ENCODE measurements around the gene LHX4.
A peak's percentile ranks its signal among the peaks of the same experiment; 100 is the strongest.

LHX4 gene

GRCh38 chr1:180238675-180239074, 8.6 kb downstream of the LHX4 start:
- DNase-seq (ENCODE audit: low read depth, low spot score), result no peak
- Histone ChIP-seq H3K27me3 (ENCODE audit: insufficient read depth, insufficient read length) (peaks cover 88% of the 10 kb centered on the region), H3K4me3 (ENCODE audit: insufficient read length, low read depth) (no peak overlapping the region), H3K4me1 (ENCODE audit: insufficient read depth, insufficient read length) (peaks cover 11% of the 10 kb centered on the region), H3K9me3 (ENCODE audit: insufficient read depth, low read length) (no peaks in the 10 kb centered on the region), H3K9ac (ENCODE audit: insufficient read length, low read depth) (no peak overlapping the region), H3K36me3 (ENCODE audit: insufficient read depth, insufficient read length, low read length) (no peaks in the 10 kb centered on the region)
- TF ChIP-seq ZNF274 (IDR thresholded peaks at IDR 0.05; ENCODE audit: low read depth, low read length), result no peak
- TF ChIP-seq SUZ12 (IDR thresholded peaks at IDR 0.05; ENCODE audit: extremely low read depth, insufficient read depth, insufficient read length), result peak; percentile 4
- TF ChIP-seq YY1 (IDR thresholded peaks at IDR 0.05; ENCODE audit: insufficient read depth, insufficient read length), result no peak

- peaks cover 81% of the 10 kb centered on the region for H3K27me3 ChIP-seq (ENCODE audit: insufficient read depth, insufficient read length)
- no peaks in the 10 kb centered on the region for H3K36me3 ChIP-seq (ENCODE audit: insufficient read depth, insufficient read length, low read length)
- H3K4me1 ChIP-seq (ENCODE audit: insufficient read depth, insufficient read length), result peaks cover 9% of the 10 kb centered on the region
- no peak for DNase-seq (ENCODE audit: low read depth, low spot score)
- H3K9me3 ChIP-seq (ENCODE audit: insufficient read depth, low read length), result no peaks in the 10 kb centered on the region
- H3K4me3 ChIP-seq (ENCODE audit: insufficient read length, low read depth), result no peak overlapping the region
- TF ChIP-seq YY1 (IDR thresholded peaks at IDR 0.05; ENCODE audit: insufficient read depth, insufficient read length) (no peak), SUZ12 (IDR thresholded peaks at IDR 0.05; ENCODE audit: extremely low read depth, insufficient read depth, insufficient read length) (no peak), ZNF274 (IDR thresholded peaks at IDR 0.05; ENCODE audit: low read depth, low read length) (no peak)
- no peak overlapping the region for H3K9ac ChIP-seq (ENCODE audit: insufficient read length, low read depth)
Measured at GRCh38 chr1:180239145-180240096, 9.4 kb downstream of the LHX4 start.

- H3K4me1 ChIP-seq (ENCODE audit: insufficient read depth, insufficient read length), result no peaks in the 10 kb centered on the region
- H3K27me3 ChIP-seq (ENCODE audit: insufficient read depth, insufficient read length), result peaks cover 56% of the 10 kb centered on the region
- no peak for DNase-seq (ENCODE audit: low read depth, low spot score)
- H3K36me3 ChIP-seq (ENCODE audit: insufficient read depth, insufficient read length, low read length), result no peaks in the 10 kb centered on the region
- no peak for TF ChIP-seq YY1 (IDR thresholded peaks at IDR 0.05; ENCODE audit: insufficient read depth, insufficient read length)
- no peak for TF ChIP-seq SUZ12 (IDR thresholded peaks at IDR 0.05; ENCODE audit: extremely low read depth, insufficient read depth, insufficient read length)
- TF ChIP-seq ZNF274 (IDR thresholded peaks at IDR 0.05; ENCODE audit: low read depth, low read length), result no peak
- no peak overlapping the region for H3K9ac ChIP-seq (ENCODE audit: insufficient read length, low read depth)
- H3K9me3 ChIP-seq (ENCODE audit: insufficient read depth, low read length), result no peaks in the 10 kb centered on the region
- H3K4me3 ChIP-seq (ENCODE audit: insufficient read length, low read depth), result no peak overlapping the region
Measured at GRCh38 chr1:180241716-180242544, 11.9 kb downstream of the LHX4 start.

- Histone ChIP-seq H3K36me3 (ENCODE audit: insufficient read depth, insufficient read length, low read length) (no peaks in the 10 kb centered on the region), H3K9me3 (ENCODE audit: insufficient read depth, low read length) (no peaks in the 10 kb centered on the region), H3K9ac (ENCODE audit: insufficient read length, low read depth) (no peak overlapping the region), H3K4me1 (ENCODE audit: insufficient read depth, insufficient read length) (peaks cover 6% of the 10 kb centered on the region), H3K4me3 (ENCODE audit: insufficient read length, low read depth) (no peak overlapping the region), H3K27me3 (ENCODE audit: insufficient read depth, insufficient read length) (peaks cover 42% of the 10 kb centered on the region)
- DNase-seq (ENCODE audit: low read depth, low spot score), result no peak
- TF ChIP-seq SUZ12 (IDR thresholded peaks at IDR 0.05; ENCODE audit: extremely low read depth, insufficient read depth, insufficient read length) (no peak), YY1 (IDR thresholded peaks at IDR 0.05; ENCODE audit: insufficient read depth, insufficient read length) (no peak), ZNF274 (IDR thresholded peaks at IDR 0.05; ENCODE audit: low read depth, low read length) (no peak)
Measured at GRCh38 chr1:180243517-180244221, 13.6 kb downstream of the LHX4 start.

- no peak overlapping the region for H3K4me3 ChIP-seq (ENCODE audit: insufficient read length, low read depth)
- no peak for TF ChIP-seq YY1 (IDR thresholded peaks at IDR 0.05; ENCODE audit: insufficient read depth, insufficient read length)
- TF ChIP-seq SUZ12 (IDR thresholded peaks at IDR 0.05; ENCODE audit: extremely low read depth, insufficient read depth, insufficient read length), result no peak
- no peak for TF ChIP-seq ZNF274 (IDR thresholded peaks at IDR 0.05; ENCODE audit: low read depth, low read length)
- H3K4me1 ChIP-seq (ENCODE audit: insufficient read depth, insufficient read length), result peaks cover 10% of the 10 kb centered on the region
- no peaks in the 10 kb centered on the region for H3K36me3 ChIP-seq (ENCODE audit: insufficient read depth, insufficient read length, low read length)
- DNase-seq (ENCODE audit: low read depth, low spot score), result no peak
- no peak overlapping the region for H3K9ac ChIP-seq (ENCODE audit: insufficient read length, low read depth)
- H3K9me3 ChIP-seq (ENCODE audit: insufficient read depth, low read length), result no peaks in the 10 kb centered on the region
- H3K27me3 ChIP-seq (ENCODE audit: insufficient read depth, insufficient read length), result peaks cover 30% of the 10 kb centered on the region
Measured at GRCh38 chr1:180244840-180245239, 14.8 kb downstream of the LHX4 start.

- no peaks in the 10 kb centered on the region for H3K9me3 ChIP-seq (ENCODE audit: insufficient read depth, low read length)
- peaks cover 17% of the 10 kb centered on the region for H3K4me1 ChIP-seq (ENCODE audit: insufficient read depth, insufficient read length)
- H3K36me3 ChIP-seq (ENCODE audit: insufficient read depth, insufficient read length, low read length), result no peaks in the 10 kb centered on the region
- TF ChIP-seq ZNF274 (IDR thresholded peaks at IDR 0.05; ENCODE audit: low read depth, low read length) (no peak), SUZ12 (IDR thresholded peaks at IDR 0.05; ENCODE audit: extremely low read depth, insufficient read depth, insufficient read length) (no peak), YY1 (IDR thresholded peaks at IDR 0.05; ENCODE audit: insufficient read depth, insufficient read length) (no peak)
- H3K27me3 ChIP-seq (ENCODE audit: insufficient read depth, insufficient read length), result peaks cover 13% of the 10 kb centered on the region
- no peak overlapping the region for H3K9ac ChIP-seq (ENCODE audit: insufficient read length, low read depth)
- DNase-seq (ENCODE audit: low read depth, low spot score), result no peak
- H3K4me3 ChIP-seq (ENCODE audit: insufficient read length, low read depth), result no peak overlapping the region
Measured at GRCh38 chr1:180246579-180246978, 16.5 kb downstream of the LHX4 start.

Data from NT2/D1 (cell line).